GM19463 (cell line): ENCODE results near the gene HTT.
"Not testable (repeated sequence)": the region's sequence is repeated elsewhere in the genome, so short reads cannot be mapped to it uniquely, and the experiment has no call there.

ENCODE experiments used
- ATAC-seq: cut with Tn5 transposase; IDR thresholded peaks from one replicate; pipeline ENCODE4 v1.9.1; 2021; ENCODE audit warnings: mild to moderate bottlenecking, moderate library complexity; ENCODE audit not compliant: unreplicated experiment

The HTT gene

DNA sequence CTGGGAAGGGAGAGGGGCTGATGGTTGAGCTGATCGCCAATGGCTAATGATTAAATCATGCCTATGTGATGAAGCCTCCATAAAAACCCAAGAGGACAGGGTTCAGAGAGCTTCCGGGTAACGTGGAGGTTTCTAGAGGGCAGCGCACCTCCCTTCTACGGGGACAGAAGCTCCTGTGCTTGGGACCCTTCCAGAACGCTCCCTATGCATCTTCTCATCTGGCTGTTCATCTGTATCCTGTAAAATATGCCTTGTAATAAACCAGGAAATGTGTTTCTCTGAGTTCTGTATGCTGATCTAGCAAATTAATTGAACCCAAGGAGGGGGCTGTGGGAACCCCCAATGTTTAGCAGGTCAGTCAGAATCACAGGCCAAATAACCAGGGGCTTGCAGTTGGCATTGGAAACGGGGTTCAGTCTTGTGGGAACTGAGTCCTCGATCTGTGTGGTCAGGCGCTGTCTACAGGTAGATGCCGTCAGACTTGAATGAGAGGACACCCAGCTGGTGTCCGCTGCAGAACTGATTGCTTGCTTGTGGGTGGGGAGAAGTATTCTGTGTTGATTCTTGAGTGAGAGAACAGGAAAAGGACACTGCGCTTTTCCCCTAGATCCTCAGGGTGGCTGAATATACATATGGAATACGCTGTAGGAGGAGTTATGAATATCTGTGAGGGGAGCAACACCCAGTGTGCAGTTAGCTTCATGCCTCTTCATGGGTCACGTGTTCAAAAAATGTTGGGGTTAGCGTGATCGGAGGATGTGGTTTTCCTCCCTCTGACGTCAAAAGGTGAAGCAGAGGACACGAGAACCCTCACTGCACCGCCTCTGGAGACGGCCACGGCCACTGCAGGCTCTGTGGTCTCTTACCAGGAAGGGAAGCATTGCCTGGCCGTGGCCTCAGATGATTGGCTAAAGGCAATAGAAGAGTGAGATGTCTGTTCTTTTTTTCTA, 29.3 kb upstream of the HTT start:
- ATAC-seq = no peak

DNA sequence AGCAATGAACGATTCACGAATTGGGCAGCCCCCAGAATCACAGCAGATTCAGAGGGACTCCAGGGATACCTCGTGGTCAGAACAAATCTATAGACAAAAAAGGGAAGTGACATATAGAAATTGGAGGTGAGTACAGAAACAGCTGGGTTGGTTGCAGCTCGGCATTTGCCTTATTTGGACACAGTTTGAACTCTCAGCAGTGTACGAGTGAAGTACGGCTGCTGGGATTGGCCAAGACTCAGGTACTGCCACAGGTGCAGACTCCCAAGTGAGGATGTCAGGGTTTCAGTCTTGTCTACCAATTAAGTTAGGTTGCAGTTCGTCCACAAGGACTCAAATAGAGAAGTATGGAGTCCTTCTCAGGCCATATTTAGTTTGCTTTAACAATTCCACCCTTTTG, 28.3 kb upstream of the HTT start:
- ATAC-seq = no peak

DNA sequence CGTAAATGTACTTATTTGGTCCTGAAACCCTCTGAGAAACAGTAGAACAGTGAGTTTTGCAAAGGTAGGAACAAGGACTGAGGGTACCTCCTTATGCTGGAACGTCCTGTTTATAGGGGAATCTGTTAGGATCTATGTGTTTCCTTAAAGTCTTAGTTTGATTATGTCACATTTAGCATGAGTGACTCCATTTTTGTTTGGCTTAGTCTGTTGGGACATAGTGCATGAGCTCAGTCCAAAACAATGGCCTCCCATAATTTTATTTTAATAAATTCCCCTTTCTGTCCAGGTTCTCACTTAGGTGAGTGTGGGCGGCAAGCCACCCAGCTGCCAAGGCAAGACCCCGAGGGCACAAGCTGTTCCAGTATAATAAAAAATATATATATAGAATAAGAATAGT, 27.9 kb upstream of the HTT start:
- ATAC-seq = no peak

DNA sequence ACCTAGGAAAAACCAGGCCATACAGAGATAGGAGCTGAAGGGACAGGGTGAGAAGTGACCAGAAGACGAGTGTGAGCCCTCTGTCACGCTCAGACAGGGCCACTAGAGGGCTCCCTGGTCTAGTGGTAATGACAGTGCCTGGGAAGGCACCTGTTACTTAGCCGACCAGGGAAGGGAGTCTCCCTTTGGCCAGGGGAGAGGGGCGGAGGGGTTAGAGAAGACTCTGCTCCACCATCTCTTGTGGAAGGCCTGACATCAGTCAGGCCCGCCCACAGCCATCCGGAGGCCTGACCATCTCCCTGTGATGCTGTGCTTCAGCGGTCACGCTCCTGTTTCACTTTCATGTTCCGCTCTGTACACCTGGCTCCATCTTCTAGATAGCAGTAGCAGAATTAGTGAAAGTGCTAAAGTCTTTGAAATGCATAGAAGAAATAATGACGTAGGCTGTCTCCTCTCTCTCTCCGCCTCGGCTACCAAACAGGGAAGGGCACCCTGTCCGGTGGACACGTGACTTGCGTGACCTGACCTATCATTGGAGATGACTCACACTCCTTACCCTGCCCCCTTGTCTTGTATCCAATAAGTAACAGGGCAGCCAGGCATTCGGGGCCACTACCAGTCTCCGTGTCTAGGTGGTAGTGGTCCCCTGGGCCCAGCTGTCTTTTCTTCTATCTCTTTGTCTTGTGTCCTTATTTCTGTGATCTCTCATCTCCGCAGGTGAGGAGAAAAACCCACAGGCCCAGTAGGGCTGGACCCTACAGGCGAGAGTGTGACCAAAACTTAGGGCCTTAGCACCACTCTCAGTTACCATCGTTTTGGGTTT, 26.8 kb upstream of the HTT start:
- peak; percentile 96 for ATAC-seq

DNA sequence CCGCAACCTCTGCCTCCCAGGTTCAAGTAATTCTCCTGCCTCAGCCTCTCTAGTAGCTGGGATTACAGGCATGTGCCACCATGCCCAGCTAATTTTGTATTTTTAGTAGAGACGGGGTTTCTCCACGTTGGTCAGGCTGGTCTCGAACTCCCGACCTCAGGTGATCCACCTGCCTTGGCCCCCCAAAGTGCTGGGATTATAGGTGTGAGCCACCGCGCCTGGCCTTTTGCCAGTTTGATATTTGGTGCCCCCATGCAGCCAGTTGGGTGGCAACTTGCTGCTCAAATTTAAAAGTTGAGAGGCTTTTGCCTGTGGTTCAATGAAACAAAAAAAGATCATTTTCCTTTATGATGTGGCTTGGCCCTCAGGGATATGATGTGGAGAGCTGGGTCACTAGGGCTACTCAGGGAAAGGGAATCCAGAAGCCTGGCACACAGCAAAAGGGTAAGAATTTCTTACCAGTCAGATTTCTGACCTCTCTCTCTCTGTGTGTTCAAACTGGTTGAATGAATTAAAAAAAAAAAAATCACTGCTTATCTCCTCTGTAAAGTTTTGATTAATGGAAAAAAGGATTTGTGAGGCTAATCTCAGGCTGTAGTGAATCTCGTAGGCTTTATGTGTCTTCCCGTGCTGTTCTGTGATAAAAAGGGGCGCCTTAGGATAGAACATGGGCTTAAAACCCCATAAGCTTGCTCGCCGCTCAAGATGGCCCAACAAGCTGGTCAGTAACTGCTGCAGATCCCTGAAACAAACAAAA, 23.2 kb upstream of the HTT start:
- ATAC-seq = not testable (repeated sequence)

DNA sequence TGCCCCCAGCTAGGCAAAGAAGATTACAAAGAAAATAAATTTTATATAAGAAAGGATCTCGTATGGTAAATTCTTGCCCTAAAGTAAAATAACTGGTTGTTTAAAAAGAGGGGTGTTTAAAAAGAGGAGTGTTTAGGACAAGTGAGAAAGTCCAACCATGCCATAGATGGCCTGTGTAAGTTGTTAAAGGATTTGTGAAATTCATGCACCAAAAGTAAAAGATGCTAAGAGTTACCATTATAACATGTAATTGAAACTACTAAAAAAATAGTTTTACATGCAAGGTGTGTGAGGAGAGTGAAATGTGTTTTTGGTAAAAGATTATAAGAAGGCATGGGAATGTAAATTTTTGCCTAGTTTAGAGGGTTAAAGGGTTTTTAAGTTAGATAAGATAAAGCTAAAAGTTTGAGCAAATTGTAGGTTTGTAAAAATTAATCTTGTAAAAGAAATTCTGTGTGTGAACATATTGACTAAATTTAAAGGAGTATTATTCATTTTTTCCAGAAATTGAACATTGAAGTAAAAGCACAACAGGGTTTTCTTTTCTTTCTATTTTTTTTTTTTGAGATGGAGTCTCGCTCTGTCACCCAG, 20.2 kb upstream of the HTT start:
- ATAC-seq = no peak

DNA sequence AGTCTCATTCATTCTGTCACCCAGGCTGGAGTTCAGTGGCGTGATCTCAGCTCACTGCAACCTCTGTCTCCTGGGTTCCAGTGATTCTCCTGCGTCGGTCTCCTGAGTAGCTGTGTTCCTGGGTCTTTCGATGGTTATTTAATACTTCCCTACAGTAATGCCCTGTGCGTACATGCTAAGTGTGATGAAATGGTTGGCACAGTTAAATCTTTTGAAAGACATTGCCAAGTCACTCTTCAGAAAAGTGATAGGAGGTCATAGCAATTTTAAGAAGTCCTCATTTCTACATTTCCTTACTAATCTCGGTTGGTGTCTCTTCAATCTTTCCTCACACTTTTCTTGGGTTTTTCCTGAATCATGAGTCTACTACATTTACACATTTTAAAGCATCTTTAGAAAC, 14.5 kb upstream of the HTT start:
- no peak for ATAC-seq

DNA sequence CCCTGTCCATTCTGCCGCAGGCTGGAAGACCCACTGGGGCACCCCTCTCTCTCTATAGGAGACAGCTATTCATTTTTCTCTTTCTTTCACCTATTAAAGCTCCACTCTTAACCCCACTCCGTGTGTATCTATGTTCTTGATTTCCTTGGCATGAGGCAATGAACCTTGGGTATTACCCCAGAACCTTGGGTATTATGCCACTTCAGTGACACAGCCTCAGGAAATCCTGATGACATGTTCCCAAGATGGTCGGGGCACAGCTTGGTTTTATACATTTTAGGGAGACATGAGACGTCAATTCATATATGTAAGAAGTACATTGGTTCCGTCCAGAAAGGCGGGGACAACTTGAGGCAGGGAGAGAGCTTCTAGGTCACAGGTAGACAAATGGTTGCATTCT, 13.5 kb upstream of the HTT start:
- ATAC-seq = no peak

DNA sequence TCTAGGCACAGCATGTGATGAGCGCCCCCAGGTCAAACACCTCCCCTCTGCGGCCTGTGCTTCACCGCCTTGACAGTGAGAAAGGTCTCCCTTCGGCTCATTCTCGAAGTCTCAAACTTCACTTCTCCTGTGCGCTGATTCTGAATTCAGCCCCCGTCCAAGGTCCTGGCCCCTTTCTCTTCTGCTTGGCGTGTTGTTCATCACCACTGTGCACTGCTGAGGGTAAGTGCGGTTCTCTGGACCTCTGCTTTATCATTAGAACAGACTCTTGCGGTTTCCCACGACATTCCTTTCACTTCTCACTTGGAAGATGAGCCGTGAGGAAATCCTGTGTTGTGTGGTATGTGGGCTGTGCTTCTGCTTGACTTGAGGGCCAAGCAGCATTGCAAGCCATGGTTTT, 12.0 kb upstream of the HTT start:
- ATAC-seq = no peak

DNA sequence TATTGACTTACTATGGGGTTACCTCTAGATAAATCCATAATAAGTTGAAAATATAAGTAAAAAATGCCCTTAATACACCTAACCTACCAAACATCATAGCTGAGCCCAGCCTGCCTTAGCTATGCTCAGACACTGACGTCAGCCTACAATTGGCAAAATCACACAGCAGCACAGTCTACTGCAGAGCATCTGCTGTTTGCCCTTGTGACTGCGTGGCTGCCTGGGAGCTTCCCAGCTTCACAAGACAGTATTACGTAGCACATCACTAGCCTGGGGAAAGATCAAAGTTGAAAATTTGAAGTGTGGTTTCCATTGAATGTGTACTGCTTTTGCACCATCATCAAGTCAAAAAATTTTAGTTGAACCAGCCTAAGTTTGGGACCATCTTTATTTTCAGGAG, 8.9 kb upstream of the HTT start:
- no peak for ATAC-seq

DNA sequence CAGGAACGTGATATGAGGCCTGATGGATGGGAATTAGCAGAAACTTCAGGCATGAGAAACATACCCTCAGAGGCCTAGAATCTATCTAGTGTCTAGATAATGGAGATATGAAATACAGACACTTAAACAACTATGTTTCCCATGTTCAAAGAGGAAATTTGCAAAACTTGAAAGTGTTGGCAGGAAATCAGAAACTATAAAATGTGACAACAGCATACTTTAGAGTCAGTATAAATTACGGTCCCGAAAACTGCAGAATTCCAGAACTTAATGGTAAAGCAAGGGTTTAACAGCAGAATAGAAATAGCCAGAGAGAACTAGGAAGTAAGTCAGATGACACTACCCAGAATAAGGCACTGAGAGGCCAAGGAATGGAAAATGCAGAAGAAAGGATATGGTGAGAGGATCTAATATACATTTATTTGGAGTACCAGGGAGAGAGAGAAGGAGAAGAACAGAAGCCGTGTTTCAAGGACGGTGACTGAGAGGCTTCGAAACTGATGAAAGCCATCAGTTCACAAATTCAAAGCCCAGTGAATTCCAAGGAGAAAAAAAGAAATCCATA, 7.6 kb upstream of the HTT start:
- no peak for ATAC-seq

DNA sequence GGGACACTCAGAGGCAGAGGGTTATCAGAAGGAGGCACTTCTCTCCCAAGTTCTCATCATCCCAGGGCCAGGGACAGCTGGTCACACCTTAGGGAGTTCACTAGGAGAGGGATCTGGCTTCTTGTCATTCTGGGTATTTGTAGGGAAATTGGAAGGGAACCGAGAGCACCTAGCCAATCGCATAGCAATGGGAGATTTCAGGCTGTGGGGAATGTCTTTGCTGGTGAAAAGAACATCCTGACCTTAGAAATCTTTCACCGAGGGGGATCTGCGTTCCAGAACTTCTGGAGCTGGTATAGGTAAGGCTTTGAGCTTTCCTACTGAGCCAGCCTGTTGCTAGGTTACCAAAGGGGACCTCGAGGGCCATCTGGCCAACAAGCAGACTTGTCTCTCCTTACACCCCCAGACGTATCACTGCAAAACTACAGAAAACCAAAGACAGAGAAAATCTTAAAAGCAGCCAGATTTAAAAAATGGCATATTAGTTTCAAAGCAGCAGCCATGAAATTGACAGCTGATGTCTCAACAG, 6.9 kb upstream of the HTT start:
- no peak for ATAC-seq

DNA sequence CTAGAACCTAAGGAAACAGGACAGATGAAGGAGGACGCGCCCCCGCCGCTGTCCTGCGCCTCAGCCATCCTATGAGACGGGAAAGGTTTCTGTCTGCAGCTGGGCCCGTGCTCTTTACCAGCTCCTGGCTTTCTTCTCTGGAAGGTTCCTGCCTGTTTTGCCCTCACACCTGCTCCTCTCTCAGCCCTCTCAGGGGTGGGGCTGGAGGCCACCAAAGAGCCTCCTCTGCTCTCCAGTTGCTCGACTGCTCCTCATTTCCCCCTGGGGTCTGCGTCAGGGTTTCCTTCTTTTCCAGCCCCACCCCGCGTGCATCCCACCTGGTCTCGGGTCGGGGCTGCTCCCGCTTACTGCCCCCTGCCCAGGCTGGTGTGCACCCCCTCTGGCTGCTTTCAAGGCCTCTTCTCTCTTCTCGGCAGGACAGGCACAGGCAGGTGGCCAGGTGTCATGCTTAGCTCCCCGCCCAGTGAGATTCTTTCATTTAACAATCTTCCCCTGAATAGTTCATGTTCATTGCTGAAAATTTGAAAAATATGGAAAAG, 4.8 kb upstream of the HTT start:
- ATAC-seq = no peak

DNA sequence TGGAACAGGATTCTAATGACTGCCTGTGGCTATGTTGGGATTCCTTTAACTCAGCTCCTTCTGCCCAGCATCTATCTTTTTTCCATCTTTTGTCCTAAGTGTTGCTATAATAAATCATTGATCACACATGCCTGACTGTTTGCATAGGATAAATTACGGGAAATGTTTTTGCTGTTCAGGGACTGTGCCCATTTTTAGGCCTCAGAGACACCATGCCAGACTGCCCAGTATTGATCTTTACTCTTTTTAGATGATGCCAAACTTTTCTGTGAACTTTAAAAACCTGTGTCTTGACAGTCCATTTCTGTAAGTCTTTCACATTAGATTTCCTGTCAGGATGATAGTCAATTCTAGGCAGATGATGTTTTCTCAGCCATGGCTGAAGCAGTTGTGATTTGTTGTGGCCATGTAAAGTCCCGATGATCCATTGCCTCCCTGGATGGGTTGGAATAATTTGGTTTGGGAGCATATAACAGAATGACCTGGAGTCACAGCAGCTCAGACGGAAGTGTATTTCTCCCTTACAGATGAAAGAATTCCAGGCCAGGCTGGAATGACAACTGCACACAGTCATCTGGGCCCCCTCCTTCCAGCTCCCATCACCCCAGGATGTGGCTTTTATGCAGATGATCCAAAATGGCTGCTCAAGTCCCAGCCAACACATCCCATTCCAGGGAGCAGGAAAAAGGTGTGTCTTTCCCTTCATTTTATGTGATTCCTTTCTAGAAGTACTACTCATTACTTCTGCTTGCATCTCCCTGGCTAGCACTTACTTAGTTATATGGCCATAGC, 3.6 kb upstream of the HTT start:
- no peak for ATAC-seq

DNA sequence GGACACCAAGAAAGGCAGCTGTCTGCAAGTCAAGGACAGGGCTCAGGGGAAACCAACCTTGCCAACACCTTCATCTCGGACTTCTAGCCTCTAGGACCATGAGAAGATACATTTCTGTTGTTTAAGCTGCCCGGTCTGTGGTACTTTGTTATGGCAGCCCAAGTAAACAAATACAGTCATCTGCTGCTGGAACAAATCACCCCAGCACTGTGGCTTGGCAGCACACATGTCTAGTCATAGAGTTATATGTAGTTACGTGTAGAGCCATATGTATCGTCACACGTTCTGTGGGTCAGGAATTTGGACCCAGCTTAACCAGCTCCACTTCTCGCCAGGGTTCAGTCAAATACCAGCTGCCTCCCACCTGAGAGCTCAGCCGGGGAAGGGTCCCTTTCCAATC, 2.7 kb upstream of the HTT start:
- no peak for ATAC-seq

DNA sequence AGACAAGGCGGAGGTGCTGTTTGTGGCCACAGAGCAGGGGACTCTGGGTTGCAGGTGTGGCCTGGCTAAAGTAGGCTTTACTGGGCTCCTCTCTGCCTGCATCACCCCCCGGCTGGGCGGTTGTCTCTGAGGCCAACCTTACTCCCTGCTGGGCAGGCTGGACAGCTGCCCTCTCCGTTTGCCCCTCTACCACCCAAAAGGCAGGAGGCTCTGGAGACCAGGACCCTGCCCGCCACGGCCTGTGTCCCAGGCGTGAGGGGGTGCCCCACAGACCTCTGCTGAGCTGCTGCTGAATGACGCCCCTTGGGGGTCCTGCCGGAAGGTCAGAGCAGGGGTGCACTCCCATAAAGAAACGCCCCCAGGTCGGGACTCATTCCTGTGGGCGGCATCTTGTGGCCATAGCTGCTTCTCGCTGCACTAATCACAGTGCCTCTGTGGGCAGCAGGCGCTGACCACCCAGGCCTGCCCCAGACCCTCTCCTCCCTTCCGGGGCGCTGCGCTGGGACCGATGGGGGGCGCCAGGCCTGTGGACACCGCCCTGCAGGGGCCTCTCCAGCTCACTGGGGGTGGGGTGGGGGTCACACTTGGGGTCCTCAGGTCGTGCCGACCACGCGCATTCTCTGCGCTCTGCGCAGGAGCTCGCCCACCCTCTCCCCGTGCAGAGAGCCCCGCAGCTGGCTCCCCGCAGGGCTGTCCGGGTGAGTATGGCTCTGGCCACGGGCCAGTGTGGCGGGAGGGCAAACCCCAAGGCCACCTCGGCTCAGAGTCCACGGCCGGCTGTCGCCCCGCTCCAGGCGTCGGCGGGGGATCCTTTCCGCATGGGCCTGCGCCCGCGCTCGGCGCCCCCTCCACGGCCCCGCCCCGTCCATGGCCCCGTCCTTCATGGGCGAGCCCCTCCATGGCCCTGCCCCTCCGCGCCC, 1.1 kb upstream of the HTT start:
- ATAC-seq = peak; percentile 20

DNA sequence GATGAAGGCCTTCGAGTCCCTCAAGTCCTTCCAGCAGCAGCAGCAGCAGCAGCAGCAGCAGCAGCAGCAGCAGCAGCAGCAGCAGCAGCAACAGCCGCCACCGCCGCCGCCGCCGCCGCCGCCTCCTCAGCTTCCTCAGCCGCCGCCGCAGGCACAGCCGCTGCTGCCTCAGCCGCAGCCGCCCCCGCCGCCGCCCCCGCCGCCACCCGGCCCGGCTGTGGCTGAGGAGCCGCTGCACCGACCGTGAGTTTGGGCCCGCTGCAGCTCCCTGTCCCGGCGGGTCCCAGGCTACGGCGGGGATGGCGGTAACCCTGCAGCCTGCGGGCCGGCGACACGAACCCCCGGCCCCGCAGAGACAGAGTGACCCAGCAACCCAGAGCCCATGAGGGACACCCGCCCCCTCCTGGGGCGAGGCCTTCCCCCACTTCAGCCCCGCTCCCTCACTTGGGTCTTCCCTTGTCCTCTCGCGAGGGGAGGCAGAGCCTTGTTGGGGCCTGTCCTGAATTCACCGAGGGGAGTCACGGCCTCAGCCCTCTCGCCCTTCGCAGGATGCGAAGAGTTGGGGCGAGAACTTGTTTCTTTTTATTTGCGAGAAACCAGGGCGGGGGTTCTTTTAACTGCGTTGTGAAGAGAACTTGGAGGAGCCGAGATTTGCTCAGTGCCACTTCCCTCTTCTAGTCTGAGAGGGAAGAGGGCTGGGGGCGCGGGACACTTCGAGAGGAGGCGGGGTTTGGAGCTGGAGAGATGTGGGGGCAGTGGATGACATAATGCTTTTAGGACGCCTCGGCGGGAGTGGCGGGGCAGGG, 568 bp downstream of the HTT start:
- ATAC-seq = no peak

DNA sequence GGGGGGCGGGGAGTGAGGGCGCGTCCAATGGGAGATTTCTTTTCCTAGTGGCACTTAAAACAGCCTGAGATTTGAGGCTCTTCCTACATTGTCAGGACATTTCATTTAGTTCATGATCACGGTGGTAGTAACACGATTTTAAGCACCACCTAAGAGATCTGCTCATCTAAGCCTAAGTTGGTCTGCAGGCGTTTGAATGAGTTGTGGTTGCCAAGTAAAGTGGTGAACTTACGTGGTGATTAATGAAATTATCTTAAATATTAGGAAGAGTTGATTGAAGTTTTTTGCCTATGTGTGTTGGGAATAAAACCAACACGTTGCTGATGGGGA, 1.1 kb downstream of the HTT start:
- no peak for ATAC-seq
